ENCODE data around the gene TMIE. TPM values are rescaled to one million over a fixed set of nuclear protein-coding genes. Genes with fewer than 3 reads are reported as not detected.

Gene TMIE
- total and polyA plus RNA-seq, 2 of the 8 experiments (the other 6 are each of a cell fraction or from before 2014, with no cell fraction given) = 0.45 to 0.67 TPM

DNA sequence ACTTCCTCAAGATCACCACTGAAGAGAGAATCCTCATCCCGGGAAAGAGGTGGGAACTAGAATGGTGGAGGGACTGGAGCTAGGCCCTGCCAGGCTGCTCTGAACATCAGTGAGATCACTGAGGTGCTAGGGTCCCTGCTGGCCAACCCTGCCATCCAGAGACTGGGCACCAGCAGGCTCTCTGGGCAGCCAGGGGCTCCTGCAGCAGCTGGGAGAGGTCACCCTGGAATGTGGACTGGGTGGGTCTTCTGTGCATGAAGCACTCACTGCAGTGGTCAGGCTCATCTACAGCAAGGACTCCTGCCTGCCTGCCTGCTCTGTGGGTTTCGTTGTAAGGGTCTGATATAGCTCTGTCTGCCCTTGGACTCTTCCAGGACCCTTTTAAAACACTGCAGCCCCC lies 32.6 kb upstream of the TMIE start:
- WGBS, 2 experiments (ENCODE audit: extremely low coverage in 1 of 2, insufficient coverage in 1 of 2, insufficient read length in 1 of 2, insufficient replicate concordance in 2 of 2, low coverage in 1 of 2, low lambda C conversion rate in 2 of 2, missing lambda C conversion rate in 1 of 2) = 100% methylated on average over 2 of the region's 2 CpGs; no CpG with 5 or more reads in 1 of the 2 experiments
- H4K20me1 ChIP-seq (replicated peaks in 1 of 2; ENCODE audit: control insufficient read depth in 1 of 2, insufficient read depth in 2 of 2, low read length in 2 of 2) = no peaks in the 10 kb centered on the region
- H2BK15ac ChIP-seq (ENCODE audit: low read length) = no peak overlapping the region
- no peak overlapping the region for H2BK5ac ChIP-seq (ENCODE audit: low read depth, low read length)
- H2BK12ac ChIP-seq (ENCODE audit: low read depth, low read length) = no peak overlapping the region
- no peak overlapping the region for H3K4me3 ChIP-seq (ENCODE audit: extremely low read depth in 1 of 4, insufficient read depth in 2 of 4, low read depth in 3 of 4, low read length in 4 of 4)
- no peaks in the 10 kb centered on the region for H3K79me2 ChIP-seq (ENCODE audit: control insufficient read depth in 1 of 2, insufficient read depth in 2 of 2, low read length in 2 of 2)
- no peak overlapping the region for H3K4ac ChIP-seq (replicated peaks; ENCODE audit: insufficient read length, low read depth, low read length)
- no peaks in the 10 kb centered on the region for H3K36me3 ChIP-seq (ENCODE audit: control insufficient read depth in 2 of 4, insufficient read depth in 4 of 4, low read length in 3 of 4)
- no peaks in the 10 kb centered on the region for H3K9me3 ChIP-seq (ENCODE audit: insufficient read depth in 2 of 2, low read depth in 1 of 2, low read length in 1 of 2)
- ChIA-PET POLR2A (ENCODE audit: partially characterized antibody) (no interaction called here), CTCF (ENCODE audit: partially characterized antibody) (interaction anchor here (1.3 to 1.5 kb wide), 2 partner anchors 12 to 37 kb away, joined by 3 to 4 read pairs; no protein-coding TSS in a partner anchor)
- no peak overlapping the region for H4K91ac ChIP-seq (replicated peaks; ENCODE audit: insufficient read length, low read length)
- no peak overlapping the region for H3K56ac ChIP-seq (replicated peaks; ENCODE audit: insufficient read length, low read depth, low read length)
- no peak overlapping the region for H2BK20ac ChIP-seq (ENCODE audit: low read length)
- no peak overlapping the region for H3K23ac ChIP-seq (ENCODE audit: insufficient read length)
- DNase-seq (ENCODE audit: low read depth in 1 of 2, low spot score in 2 of 2) (no peak), FAIRE-seq (no peak)
- TF ChIP-seq RFX5 (IDR thresholded peaks at IDR 0.05; ENCODE audit: borderline replicate concordance, low read depth, low read length) = no peak
- no peak for TF ChIP-seq SP2 (IDR thresholded peaks at IDR 0.05; ENCODE audit: low read length)
- no peak for TF ChIP-seq CREB1 (IDR thresholded peaks at IDR 0.05)
- TF ChIP-seq CBX8 (IDR thresholded peaks at IDR 0.05; ENCODE audit: borderline replicate concordance, low read depth, low read length) = no peak
- no peak overlapping the region for H4K5ac ChIP-seq (ENCODE audit: insufficient read length, low read depth, low read length)
- H2AFZ ChIP-seq (ENCODE audit: low read length) = no peak overlapping the region
- H2BK120ac ChIP-seq (replicated peaks; ENCODE audit: low read depth, low read length) = no peak overlapping the region
- H3K27ac ChIP-seq (ENCODE audit: low read depth, low read length) = no peak overlapping the region
- no peak overlapping the region for H3K14ac ChIP-seq (ENCODE audit: insufficient read length)
- H3K27me3 ChIP-seq (replicated peaks in 1 of 4; ENCODE audit: control insufficient read depth in 3 of 4, extremely low read depth in 1 of 4, insufficient read depth in 3 of 4, low read length in 3 of 4) = no peaks in the 10 kb centered on the region; a peak in 1 of 7 replicates
- no peaks in the 10 kb centered on the region; a peak in 2 of 7 replicates for H3K4me1 ChIP-seq (replicated peaks in 1 of 4; ENCODE audit: control insufficient read depth in 3 of 4, insufficient read depth in 4 of 4, low read length in 3 of 4)
- H2AK5ac ChIP-seq (ENCODE audit: low read depth, low read length) = no peak overlapping the region
- H3K79me1 ChIP-seq (ENCODE audit: low read depth, low read length) = no peaks in the 10 kb centered on the region
- no peaks in the 10 kb centered on the region for H3K23me2 ChIP-seq (ENCODE audit: low read depth, low read length)
- H3K18ac ChIP-seq (ENCODE audit: extremely low read depth, low read length) = no peak overlapping the region
- no peak overlapping the region for H3K9ac ChIP-seq (replicated peaks in 1 of 4; ENCODE audit: extremely low read depth in 1 of 4, low read depth in 3 of 4, low read length in 3 of 4)
- no peak overlapping the region for H3K4me2 ChIP-seq (ENCODE audit: insufficient read depth in 1 of 2, low read depth in 2 of 2, low read length in 2 of 2)
- no peak overlapping the region for H4K8ac ChIP-seq (ENCODE audit: extremely low read depth, insufficient read depth, low read length)
